Forelimb muscle (tissue), 1 donor: ENCODE data around the gene RAD23B. TPM values are rescaled to one million over a fixed set of nuclear protein-coding genes. Genes with fewer than 3 reads are reported as not detected.

Experiments used
- DNase-seq: peaks from one replicate; pipeline ENCODE4 v3.0.0-alpha.2; 2013; ENCODE audit warnings: low read depth
- polyA plus RNA-seq: library from polyadenylated mRNA; unstranded; fragments of 120-200 nt; gene quantifications from one replicate; pipeline ENCODE4 v1.2.1, GENCODE V29; 2013; ENCODE audit not compliant: insufficient read length

The RAD23B gene
- polyA plus RNA-seq, 1 donor, result 111 TPM

GRCh38 chr9:107268560-107268959, 14.5 kb upstream of the RAD23B start:
- no peak for DNase-seq

GRCh38 chr9:107269254-107269653, 13.8 kb upstream of the RAD23B start:
- DNase-seq, result no peak

GRCh38 chr9:107269681-107270080, 13.4 kb upstream of the RAD23B start:
- DNase-seq, result no peak

GRCh38 chr9:107270082-107270481, 13.0 kb upstream of the RAD23B start:
- DNase-seq, result no peak

GRCh38 chr9:107270580-107270979, 12.5 kb upstream of the RAD23B start:
- DNase-seq, result no peak

GRCh38 chr9:107273634-107274033, 9.4 kb upstream of the RAD23B start:
- DNase-seq, result no peak

GRCh38 chr9:107274096-107274495, 9.0 kb upstream of the RAD23B start:
- DNase-seq, result no peak

GRCh38 chr9:107274953-107275422, 8.1 kb upstream of the RAD23B start:
- DNase-seq, result no peak

GRCh38 chr9:107275530-107275929, 7.5 kb upstream of the RAD23B start:
- no peak for DNase-seq

GRCh38 chr9:107276966-107277710, 5.9 kb upstream of the RAD23B start:
- DNase-seq, result no peak

- DNase-seq, result no peak
Measured at GRCh38 chr9:107277801-107278200, 5.3 kb upstream of the RAD23B start.

GRCh38 chr9:107279086-107279485, 4.0 kb upstream of the RAD23B start:
- no peak for DNase-seq

GRCh38 chr9:107280543-107280942, 2.5 kb upstream of the RAD23B start:
- no peak for DNase-seq

- DNase-seq, result no peak
Measured at GRCh38 chr9:107281184-107281583, 1.9 kb upstream of the RAD23B start.

- no peak for DNase-seq
Measured at GRCh38 chr9:107281922-107282667, 984 bp upstream of the RAD23B start.

GRCh38 chr9:107283623-107284616, 841 bp downstream of the RAD23B start:
- DNase-seq, result no peak

GRCh38 chr9:107284636-107285035, 1.6 kb downstream of the RAD23B start:
- DNase-seq, result no peak

- DNase-seq, result no peak
Measured at GRCh38 chr9:107285286-107285685, 2.2 kb downstream of the RAD23B start.

- DNase-seq, result no peak
Measured at GRCh38 chr9:107286057-107286456, 3.0 kb downstream of the RAD23B start.

GRCh38 chr9:107288701-107289100, 5.6 kb downstream of the RAD23B start:
- DNase-seq, result no peak

GRCh38 chr9:107290619-107291018, 7.5 kb downstream of the RAD23B start:
- no peak for DNase-seq
